NCI-H345 treated with DMSO at 0.1 percent for 48 hours (cell line): Measurements from ENCODE around the gene GTF2B.
"Not testable (repeated sequence)": the region's sequence is repeated elsewhere in the genome, so short reads cannot be mapped to it uniquely, and the experiment has no call there.

Experiments
- DNase-seq: peaks from one replicate; lab custom pipeline; 2025; ENCODE audit not compliant: unreplicated experiment; lab: John Stamatoyannopoulos, UW

Gene GTF2B

DNA sequence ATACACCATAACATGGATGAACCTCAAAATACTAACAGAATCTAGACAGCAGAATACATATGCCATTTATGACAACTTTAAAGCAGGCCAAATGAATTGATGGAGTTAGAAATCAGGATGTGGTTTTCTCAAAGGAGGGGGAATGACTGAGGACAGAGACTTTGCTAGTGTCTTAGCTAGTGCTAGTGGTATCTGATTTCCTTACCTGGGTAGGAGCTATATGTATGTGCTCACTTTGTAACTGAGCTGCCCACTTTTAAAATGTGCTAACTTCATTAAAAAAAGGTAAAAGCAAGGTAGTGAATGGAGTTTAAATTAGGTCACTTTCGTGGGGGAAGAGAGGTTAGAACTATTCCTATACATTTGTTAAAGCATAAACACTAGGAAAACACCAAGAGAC lies 2.6 kb downstream of the GTF2B start:
- DNase-seq = no peak

- DNase-seq = no peak
Observed at GRCh38 chr1:88885933-88886332, 5.4 kb downstream of the GTF2B start.

DNA sequence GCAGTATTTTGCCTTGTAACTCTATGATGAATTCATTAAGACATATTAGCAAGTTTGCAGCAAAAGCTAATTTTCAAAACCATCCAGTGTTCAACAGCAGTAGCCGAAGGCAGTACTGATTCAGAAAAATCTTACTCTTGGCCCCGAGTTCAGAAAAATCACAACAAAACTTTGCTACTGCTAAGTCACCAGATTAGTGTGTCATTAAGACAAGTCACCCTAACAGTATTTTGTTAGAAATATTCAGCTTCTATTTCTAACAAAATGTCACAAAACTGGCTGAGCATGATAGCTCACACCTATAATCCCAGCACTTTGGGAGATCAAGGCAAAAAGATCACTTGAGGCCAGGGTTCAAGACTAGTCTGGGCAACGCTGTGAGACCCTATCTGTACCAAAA lies 8.2 kb downstream of the GTF2B start:
- no peak for DNase-seq

- not testable (repeated sequence) for DNase-seq
Observed at GRCh38 chr1:88880717-88881116, 10.7 kb downstream of the GTF2B start.

- no peak for DNase-seq
Observed at GRCh38 chr1:88878731-88879130, 12.6 kb downstream of the GTF2B start.

- DNase-seq = no peak
Observed at GRCh38 chr1:88877911-88878310, 13.5 kb downstream of the GTF2B start.

GRCh38 chr1:88877382-88877825 lies 14.0 kb downstream of the GTF2B start:
- DNase-seq = peak; percentile 5

- no peak for DNase-seq
Observed at GRCh38 chr1:88876573-88877365, 14.6 kb downstream of the GTF2B start.

DNA sequence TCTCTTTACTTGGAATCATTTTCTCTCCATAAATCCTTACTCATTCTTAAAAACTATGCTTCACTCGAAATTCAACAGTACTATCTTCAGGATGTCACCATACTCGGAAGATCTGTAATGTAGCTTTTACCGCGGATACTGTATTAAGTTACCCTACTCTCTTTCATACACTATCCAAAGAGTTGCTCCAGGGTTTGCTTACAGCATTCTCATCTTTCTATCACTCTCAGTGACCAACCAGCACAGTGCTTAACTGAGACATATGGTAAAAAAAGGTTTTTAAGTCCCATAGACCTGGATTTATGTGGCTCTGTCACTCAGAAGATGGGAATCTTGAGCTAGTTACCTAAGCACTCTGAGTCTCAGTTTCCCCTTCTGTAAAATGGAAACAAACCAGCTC lies 15.8 kb downstream of the GTF2B start:
- DNase-seq = no peak

DNA sequence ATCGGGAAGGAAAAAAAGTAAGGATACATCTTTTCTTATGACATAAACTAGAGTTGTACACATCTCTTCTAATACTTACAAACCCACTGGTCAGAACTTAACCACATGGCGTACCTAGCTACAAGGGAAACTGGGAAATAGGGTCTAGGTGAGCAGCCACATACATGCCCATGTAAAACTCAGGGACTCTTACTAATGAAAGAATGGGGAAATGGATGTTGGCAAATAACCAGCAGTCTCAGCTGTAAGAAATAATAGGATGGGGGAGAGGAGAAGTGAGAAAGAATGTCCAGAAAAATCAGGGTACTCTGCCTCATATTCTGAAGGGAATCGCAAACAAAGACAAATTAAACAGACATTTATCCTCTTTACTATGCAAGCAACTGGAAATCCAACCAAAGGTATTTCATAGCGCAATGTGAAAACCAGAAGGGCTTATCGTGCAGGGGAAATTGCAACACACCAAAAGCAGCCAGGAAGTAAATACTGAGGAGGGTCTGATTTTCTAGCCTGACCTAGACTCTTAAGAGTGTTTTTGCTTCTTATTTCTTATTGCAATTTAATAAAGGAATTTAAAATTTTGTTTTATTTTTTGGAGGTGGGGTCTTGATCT lies 17.5 kb downstream of the GTF2B start:
- no peak for DNase-seq

DNA sequence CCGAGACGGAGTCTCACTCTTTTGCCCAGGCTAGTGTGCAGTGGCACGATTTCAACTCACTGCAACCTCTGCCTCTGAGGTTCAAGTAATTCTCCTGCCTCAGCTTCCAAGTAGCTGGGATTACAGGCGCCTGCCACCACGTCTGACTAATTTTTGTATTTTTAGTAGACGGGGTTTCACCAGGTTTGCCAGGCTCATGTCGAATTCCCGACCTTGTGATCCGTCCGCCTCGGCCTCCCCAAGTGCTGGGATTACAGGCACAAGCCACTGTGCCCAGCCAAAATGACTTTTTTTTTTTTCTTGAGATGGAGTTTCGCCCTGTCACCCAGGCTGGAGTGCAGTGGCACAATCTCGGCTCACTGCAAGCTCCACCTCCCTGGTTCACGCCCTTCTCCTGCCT lies 21.7 kb downstream of the GTF2B start:
- DNase-seq = not testable (repeated sequence)

DNA sequence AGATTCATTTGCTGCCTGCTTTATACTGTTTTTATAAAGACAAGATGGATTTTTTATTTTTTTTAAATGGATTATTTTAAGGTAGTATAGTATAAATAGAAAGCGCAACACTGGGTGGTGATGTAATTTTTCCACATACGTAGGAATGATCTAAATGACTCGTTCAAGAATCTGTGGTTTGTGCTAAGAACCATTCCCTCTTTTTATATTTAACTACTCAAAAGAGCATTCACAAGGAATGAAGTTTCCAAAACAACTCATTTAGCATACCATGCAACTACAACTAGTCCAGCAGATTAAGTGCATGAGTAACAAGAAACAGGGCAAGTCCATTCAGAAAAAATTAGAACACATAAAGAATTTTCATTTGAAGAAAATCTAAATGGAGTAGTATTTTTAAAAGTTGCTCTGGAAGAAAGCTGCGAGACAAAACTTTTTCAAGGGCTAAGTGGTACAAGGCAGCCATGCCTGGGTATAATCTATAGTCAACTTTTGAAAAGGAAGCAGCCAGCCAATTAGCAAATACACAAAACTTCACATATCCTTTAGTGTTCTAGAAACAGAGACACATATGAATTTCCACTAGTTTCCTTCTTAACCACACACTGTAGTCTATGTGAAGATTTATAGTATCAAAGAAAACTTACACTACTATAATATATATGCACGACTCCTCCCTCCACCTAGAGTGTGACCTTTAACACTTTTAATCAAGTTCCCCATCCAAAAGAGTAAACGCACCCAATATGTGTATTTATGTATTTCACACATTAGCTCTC lies 23.4 kb downstream of the GTF2B start:
- DNase-seq = no peak

- DNase-seq = no peak
Observed at GRCh38 chr1:88851303-88852063, 39.9 kb downstream of the GTF2B start.

GRCh38 chr1:88847643-88848042 lies 43.7 kb downstream of the GTF2B start:
- no peak for DNase-seq

DNA sequence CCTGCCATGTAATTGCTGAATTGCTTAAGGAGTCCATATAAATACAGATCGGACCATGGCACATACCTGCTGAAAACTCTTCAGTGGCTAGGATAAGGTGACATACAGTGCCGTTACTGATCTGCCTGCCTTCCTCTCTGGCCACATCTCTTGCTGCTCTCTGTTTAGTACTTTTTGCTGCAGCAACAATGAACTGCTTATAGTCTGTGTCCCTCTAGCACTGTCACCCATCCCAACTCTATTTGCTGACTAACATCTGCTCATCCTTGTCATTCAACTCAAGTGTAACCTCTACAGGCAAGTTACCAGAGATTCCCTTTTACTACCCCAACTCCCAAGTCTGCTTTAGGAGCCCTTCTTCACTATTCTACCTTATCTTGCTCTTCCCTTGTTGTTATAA lies 65.6 kb downstream of the GTF2B start:
- no peak for DNase-seq

- not testable (repeated sequence) for DNase-seq
Observed at GRCh38 chr1:88819642-88820041, 71.7 kb downstream of the GTF2B start.

- no peak for DNase-seq
Observed at GRCh38 chr1:88813471-88813870, 77.9 kb downstream of the GTF2B start.

GRCh38 chr1:88812366-88812765 lies 79.0 kb downstream of the GTF2B start:
- no peak for DNase-seq

- DNase-seq = no peak
Observed at GRCh38 chr1:88803444-88803843, 87.9 kb downstream of the GTF2B start.

- no peak for DNase-seq
Observed at GRCh38 chr1:88802950-88803349, 88.4 kb downstream of the GTF2B start.
